Neutrophil (primary cell): ENCODE results near the gene LRMDA.
A peak's percentile ranks its signal among the peaks of the same experiment; 100 is the strongest.

ENCODE experiments used
- H3K27ac ChIP-seq: fragments of 200-600 bp; sonication (generic); 2 replicates; pipeline ENCODE4 v1.5.1; 2016; ENCODE audit warnings: mild to moderate bottlenecking, moderate library complexity
- H3K27me3 ChIP-seq: fragments of 200-600 bp; sonication (generic); 2 replicates; pipeline ENCODE4 v1.6.0; 2016; ENCODE audit warnings: mild to moderate bottlenecking
- H3K36me3 ChIP-seq: fragments of 200-600 bp; sonication (generic); 2 replicates; pipeline ENCODE4 v1.5.1; 2017
- H3K4me1 ChIP-seq, 2 experiments: fragments of 200-600 bp in 1 of 2; sonication (generic) in 1 of 2; 1 replicate in 1 of 2; 2 replicates in 1 of 2; pipeline versions ENCODE4 v1.5.1 to v1.6.1; 2013 to 2016; ENCODE audit warnings: low read depth in 1 of 2, low read length in 1 of 2, mild to moderate bottlenecking in 1 of 2, moderate library complexity in 1 of 2; ENCODE audit not compliant: control insufficient read depth in 1 of 2, insufficient read depth in 1 of 2
- H3K4me3 ChIP-seq, 2 experiments: fragments of 200-600 bp in 1 of 2; sonication (generic) in 1 of 2; 1 replicate in 1 of 2; 2 replicates in 1 of 2; pipeline ENCODE4 v1.5.1; 2013 to 2016; ENCODE audit warnings: low read depth in 1 of 2, low read length in 1 of 2, mild to moderate bottlenecking in 1 of 2, moderate library complexity in 1 of 2
- H3K9me3 ChIP-seq: fragments of 200-600 bp; sonication (generic); 2 replicates; pipeline ENCODE4 v1.5.1; 2016
- TF ChIP-seq, protein P1 (sequence below): fragments of 200-600 bp; sonication (generic); IDR thresholded peaks from 2 replicates; pipeline ENCODE4 v1.5.1; 2016; ENCODE audit warnings: antibody characterized with exemption

LRMDA gene

DNA sequence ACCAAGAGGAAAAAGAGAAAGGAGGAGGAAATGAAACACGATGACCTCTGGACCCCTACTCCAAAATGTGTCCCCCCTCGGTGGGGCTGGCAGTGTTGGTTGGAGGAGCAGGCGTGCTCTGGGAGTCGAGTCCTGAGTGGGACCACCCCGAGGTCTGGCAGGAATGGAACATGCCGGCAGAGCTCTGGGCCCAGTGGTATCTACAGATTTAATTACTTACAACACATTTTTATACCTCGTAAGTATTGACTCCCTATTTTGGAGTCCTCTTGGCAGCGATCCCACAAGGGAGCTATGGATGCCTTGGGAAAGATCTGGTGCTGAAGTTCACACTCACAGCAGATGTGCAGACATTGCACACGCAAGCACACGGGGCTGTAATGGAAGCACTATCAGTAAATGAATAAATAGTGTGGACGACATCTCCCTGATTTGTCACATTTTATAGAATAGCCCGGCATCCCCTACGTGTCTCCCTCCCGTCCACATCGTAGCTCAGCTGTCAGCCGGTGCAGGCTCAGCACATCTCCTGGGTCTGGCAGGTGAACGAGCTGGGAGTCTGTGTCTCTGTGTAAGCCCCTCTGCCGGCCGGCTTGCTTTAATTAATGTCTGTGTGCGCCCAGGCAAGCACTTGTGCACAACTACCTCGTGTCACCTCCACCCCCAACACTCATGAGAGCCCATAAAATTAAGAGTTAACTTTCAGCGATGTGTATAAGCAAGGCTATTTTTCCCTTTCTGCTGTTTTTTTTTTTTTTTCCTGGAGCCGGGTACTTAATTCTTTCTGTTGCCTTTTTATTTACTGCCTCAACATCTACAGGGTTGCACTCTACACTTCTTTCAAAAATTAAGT, 603.2 kb downstream of the LRMDA start:
- TF ChIP-seq, protein P1, sequence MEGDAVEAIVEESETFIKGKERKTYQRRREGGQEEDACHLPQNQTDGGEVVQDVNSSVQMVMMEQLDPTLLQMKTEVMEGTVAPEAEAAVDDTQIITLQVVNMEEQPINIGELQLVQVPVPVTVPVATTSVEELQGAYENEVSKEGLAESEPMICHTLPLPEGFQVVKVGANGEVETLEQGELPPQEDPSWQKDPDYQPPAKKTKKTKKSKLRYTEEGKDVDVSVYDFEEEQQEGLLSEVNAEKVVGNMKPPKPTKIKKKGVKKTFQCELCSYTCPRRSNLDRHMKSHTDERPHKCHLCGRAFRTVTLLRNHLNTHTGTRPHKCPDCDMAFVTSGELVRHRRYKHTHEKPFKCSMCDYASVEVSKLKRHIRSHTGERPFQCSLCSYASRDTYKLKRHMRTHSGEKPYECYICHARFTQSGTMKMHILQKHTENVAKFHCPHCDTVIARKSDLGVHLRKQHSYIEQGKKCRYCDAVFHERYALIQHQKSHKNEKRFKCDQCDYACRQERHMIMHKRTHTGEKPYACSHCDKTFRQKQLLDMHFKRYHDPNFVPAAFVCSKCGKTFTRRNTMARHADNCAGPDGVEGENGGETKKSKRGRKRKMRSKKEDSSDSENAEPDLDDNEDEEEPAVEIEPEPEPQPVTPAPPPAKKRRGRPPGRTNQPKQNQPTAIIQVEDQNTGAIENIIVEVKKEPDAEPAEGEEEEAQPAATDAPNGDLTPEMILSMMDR = no peak

GRCh38 chr10:76035206-76036110, 604.0 kb downstream of the LRMDA start:
- Histone ChIP-seq H3K4me3 (no peak overlapping the region), H3K4me1 (peaks cover 0 to 8% of the 10 kb centered on the region in 2 experiments), H3K27me3 (no peaks in the 10 kb centered on the region), H3K27ac (no peak overlapping the region), H3K36me3 (no peaks in the 10 kb centered on the region), H3K9me3 (no peaks in the 10 kb centered on the region)
- TF ChIP-seq, protein P1 = no peak

More for the DNA sequence above, 603.2 kb downstream of the LRMDA start:
- Histone ChIP-seq H3K27ac (no peak overlapping the region), H3K4me3 (no peak overlapping the region), H3K9me3 (no peaks in the 10 kb centered on the region), H3K36me3 (no peaks in the 10 kb centered on the region), H3K4me1 (peaks cover 0 to 8% of the 10 kb centered on the region in 2 experiments), H3K27me3 (no peaks in the 10 kb centered on the region)

- TF ChIP-seq, protein P1 = peak; percentile 61
Measured at GRCh38 chr10:76036111-76036940, 604.9 kb downstream of the LRMDA start.

GRCh38 chr10:76036962-76037361, 605.5 kb downstream of the LRMDA start:
- H3K4me3 ChIP-seq = no peak overlapping the region
- TF ChIP-seq, protein P1 = no peak
- no peaks in the 10 kb centered on the region for H3K27me3 ChIP-seq
- no peaks in the 10 kb centered on the region for H3K9me3 ChIP-seq
- no peak overlapping the region for H3K27ac ChIP-seq
- peaks cover 0 to 8% of the 10 kb centered on the region in 2 experiments for H3K4me1 ChIP-seq
- no peaks in the 10 kb centered on the region for H3K36me3 ChIP-seq

More at GRCh38 chr10:76036111-76036940, 604.9 kb downstream of the LRMDA start:
- no peaks in the 10 kb centered on the region for H3K27me3 ChIP-seq
- H3K36me3 ChIP-seq = no peaks in the 10 kb centered on the region
- H3K4me1 ChIP-seq = peaks cover 0 to 8% of the 10 kb centered on the region in 2 experiments
- H3K4me3 ChIP-seq = no peak overlapping the region
- H3K9me3 ChIP-seq = no peaks in the 10 kb centered on the region
- H3K27ac ChIP-seq = no peak overlapping the region
